K562 (cell line): Measurements from ENCODE around the gene ANKRD13D. TPM values are rescaled to one million over a fixed set of nuclear protein-coding genes. Genes with fewer than 3 reads are reported as not detected.

Source experiments
- ATAC-seq: fragments of 200-7000 bp; cut with Tn5 transposase; 3 replicates; pipeline ENCODE4 v1.9.1; 2020; ENCODE audit warnings: moderate library complexity
- BruUV-seq: library from RNA; stranded (reverse); fragments of 400-500 nt; replicated peaks from 2 replicates; lab custom pipeline; 2021; lab: Mats Ljungman, UMichigan
- CTCF ChIA-PET: fragments of 300-600 bp; formaldehyde crosslinking; extraction: SDS; loops from one replicate; lab custom pipeline; 2021; ENCODE audit warnings: low intra/inter-chr PET ratio; lab: Yijun Ruan, JAX
- POLR2A ChIA-PET: fragments of 300-600, 350-650 bp; sonication (Branson Sonifier 250); formaldehyde crosslinking; extraction: SDS; loops from one replicate; lab custom pipeline; 2021; ENCODE audit warnings: antibody characterized with exemption, inconsistent platforms; lab: Yijun Ruan, JAX
- DNase-seq, 4 experiments: peaks; one replicate each; pipeline versions ENCODE4 v3.0.0 to v3.0.0-alpha.2; 2011 to 2018; ENCODE audit warnings: low spot score in 3 of 4, mixed read lengths in 3 of 4; ENCODE audit errors: extremely low read depth in 1 of 4
- FAIRE-seq: peaks from 2 replicates; lab custom pipeline; 2011; peaks lifted over from hg19 to GRCh38; lab: Jason Lieb, UNC
- H2AFZ ChIP-seq: 2 replicates; pipeline ENCODE4 v1.6.0; 2011; ENCODE audit warnings: low read depth, low read length, control low read depth, inconsistent platforms
- H3K27ac ChIP-seq: fragments of 200-600 bp; 3 replicates; pipeline ENCODE4 v1.8.0; 2011; ENCODE audit warnings: low read depth, mild to moderate bottlenecking, control low read depth, inconsistent platforms, low read length, moderate library complexity, mixed read lengths; ENCODE audit errors: extremely low read depth
- H3K27me3 ChIP-seq, 2 experiments: fragments of 300-600 bp in 1 of 2; 2 replicates in 1 of 2; 3 replicates in 1 of 2; pipeline versions ENCODE4 v1.6.0 to v1.8.0; 2011; ENCODE audit warnings: inconsistent platforms in 2 of 2, low read length in 2 of 2, mild to moderate bottlenecking in 1 of 2, mixed read lengths in 1 of 2, moderate library complexity in 1 of 2; ENCODE audit not compliant: control insufficient read depth in 2 of 2, insufficient read depth in 2 of 2
- H3K36me3 ChIP-seq: fragments of 300-600 bp; 3 replicates; pipeline ENCODE4 v1.8.0; 2011; ENCODE audit warnings: mild to moderate bottlenecking, low read length, inconsistent platforms; ENCODE audit not compliant: control insufficient read depth, insufficient read depth
- H3K4me1 ChIP-seq, 2 experiments: fragments of 200-600 bp in 1 of 2; replicated peaks in 1 of 2; 2 replicates in 1 of 2; 3 replicates in 1 of 2; pipeline versions ENCODE4 v1.5.1 to v1.8.0; 2011; ENCODE audit warnings: inconsistent platforms in 2 of 2, low read length in 2 of 2, mild to moderate bottlenecking in 1 of 2, mixed read lengths in 1 of 2, moderate library complexity in 1 of 2; ENCODE audit not compliant: control insufficient read depth in 2 of 2, insufficient read depth in 2 of 2
- H3K4me2 ChIP-seq: 2 replicates; pipeline ENCODE4 v1.6.1; 2011; ENCODE audit warnings: low read length, control low read depth, inconsistent platforms, mixed read lengths; ENCODE audit not compliant: insufficient read depth
- H3K4me3 ChIP-seq: fragments of 200-600 bp; sonication (generic), shearing (Covaris generic); 2 replicates; pipeline ENCODE4 v1.5.1; 2016; ENCODE audit warnings: control low read depth, inconsistent platforms
- H3K79me2 ChIP-seq: fragments of 200-600 bp; 3 replicates; pipeline ENCODE4 v1.8.0; 2011; ENCODE audit warnings: low read length, inconsistent platforms; ENCODE audit not compliant: control insufficient read depth, insufficient read depth
- H3K9ac ChIP-seq, 2 experiments: 2 replicates each; pipeline versions ENCODE4 v1.6.0 to v1.6.1; 2011; ENCODE audit warnings: low read depth in 2 of 2, low read length in 2 of 2, control low read depth in 1 of 2, inconsistent platforms in 1 of 2, mild to moderate bottlenecking in 1 of 2, mixed read lengths in 1 of 2; ENCODE audit not compliant: insufficient read depth in 1 of 2
- H3K9me1 ChIP-seq: one replicate; pipeline ENCODE4 v1.6.0; 2011; ENCODE audit warnings: inconsistent platforms, mild to moderate bottlenecking, low read length, moderate library complexity; ENCODE audit not compliant: control insufficient read depth, insufficient read depth
- H3K9me3 ChIP-seq: replicated peaks from 2 replicates; pipeline ENCODE4 v1.5.1; 2011; ENCODE audit warnings: low read depth, low read length, inconsistent platforms; ENCODE audit not compliant: control insufficient read depth, insufficient read depth
- H4K20me1 ChIP-seq: replicated peaks from 2 replicates; pipeline ENCODE4 v1.6.1; 2011; ENCODE audit warnings: low read length, inconsistent platforms, mixed read lengths; ENCODE audit not compliant: control insufficient read depth, insufficient read depth
- ERF ChIP-seq: fragments of 450-650 bp; formaldehyde crosslinking; IDR thresholded peaks from 2 replicates; pipeline ENCODE4 v1.4.0; 2020; ENCODE audit warnings: mild to moderate bottlenecking, mixed read lengths
- HDAC1 ChIP-seq, 2 experiments: fragments of 450-650 bp; IDR thresholded peaks; 2 replicates each; pipeline ENCODE4 v1.6.1; 2016 to 2017; ENCODE audit warnings: inconsistent platforms in 1 of 2, mild to moderate bottlenecking in 1 of 2, moderate library complexity in 1 of 2
- KLF1 ChIP-seq: fragments of 450-650 bp; IDR thresholded peaks from 2 replicates; pipeline ENCODE4 v1.6.1; 2016; ENCODE audit warnings: missing genetic modification characterization, missing compliant biosample characterization
- MAX ChIP-seq: sonication (generic); formaldehyde crosslinking; IDR thresholded peaks from 2 replicates; pipeline ENCODE4 v1.9.0; 2022; ENCODE audit warnings: mild to moderate bottlenecking, missing genetic modification reagents
- NR2C1 ChIP-seq, 2 experiments: fragments of 450-650 bp; IDR thresholded peaks; 2 replicates each; pipeline ENCODE4 v1.6.1; 2017; ENCODE audit warnings: mild to moderate bottlenecking in 2 of 2, antibody characterized with exemption in 1 of 2, inconsistent platforms in 1 of 2, missing compliant biosample characterization in 1 of 2, missing genetic modification characterization in 1 of 2
- NR2C2 ChIP-seq, 2 experiments: fragments of 200-800 bp in 1 of 2; sonication (Bioruptor generic) in 1 of 2; sonication (generic) in 1 of 2; formaldehyde crosslinking in 1 of 2; IDR thresholded peaks; 2 replicates each; pipeline versions ENCODE4 v1.6.1 to v1.8.0; 2016 to 2022; ENCODE audit warnings: mild to moderate bottlenecking in 1 of 2, missing compliant biosample characterization in 1 of 2, missing genetic modification characterization in 1 of 2, missing genetic modification reagents in 1 of 2
- RREB1 ChIP-seq: fragments of 250-450 bp; sonication (Bioruptor Pico); IDR thresholded peaks from 2 replicates; pipeline ENCODE4 v1.4.0; 2020
- SMARCE1 ChIP-seq: fragments of 450-650 bp; IDR thresholded peaks from 2 replicates; pipeline ENCODE4 v1.7.1; 2016; ENCODE audit warnings: mild to moderate bottlenecking
- TFAP4 ChIP-seq: sonication (generic); formaldehyde crosslinking; IDR thresholded peaks from 2 replicates; pipeline ENCODE4 v1.8.0; 2022; ENCODE audit warnings: missing genetic modification reagents, mild to moderate bottlenecking, moderate library complexity, borderline replicate concordance
- YBX1 ChIP-seq: fragments of 450-650 bp; IDR thresholded peaks from 2 replicates; pipeline ENCODE4 v1.7.1; 2016; ENCODE audit warnings: mild to moderate bottlenecking
- ZFP1 ChIP-seq: fragments of 450-650 bp; formaldehyde crosslinking; IDR thresholded peaks from 2 replicates; pipeline ENCODE4 v1.4.0; 2020; ENCODE audit warnings: mild to moderate bottlenecking, mixed read lengths
- ZNF174 ChIP-seq: fragments of 250-450 bp; sonication (Bioruptor Pico); IDR thresholded peaks from 2 replicates; pipeline ENCODE4 v1.4.0; 2020; ENCODE audit warnings: mild to moderate bottlenecking
- ZNF217 ChIP-seq: sonication (generic); formaldehyde crosslinking; IDR thresholded peaks from 2 replicates; pipeline ENCODE4 v1.8.0; 2022; ENCODE audit warnings: mild to moderate bottlenecking, missing genetic modification reagents
- ZNF282 ChIP-seq: sonication (generic); formaldehyde crosslinking; IDR thresholded peaks from 2 replicates; pipeline ENCODE4 v1.8.1; 2023; ENCODE audit warnings: missing genetic modification reagents
- ZNF780A ChIP-seq: fragments of 250-450 bp; sonication (Bioruptor Pico); IDR thresholded peaks from 2 replicates; pipeline ENCODE4 v1.5.0; 2021; ENCODE audit warnings: mild to moderate bottlenecking
- WGBS: fragments of 100-300 bp; shearing (Covaris generic); methylation state at CpG from one replicate; pipeline ENCODE4 v1.1.6; 2016; ENCODE audit warnings: low coverage, mixed read lengths; ENCODE audit not compliant: insufficient coverage; ENCODE audit errors: missing lambda C conversion rate; 5-methylcytosine and 5-hydroxymethylcytosine counted together
- in situ Hi-C: fragments of 300-500 bp; cut with MboI; formaldehyde crosslinking; loops from 4 replicates; pipeline ENCODE4 v1.15.0; 2018; ENCODE audit warnings: inconsistent platforms, mixed read lengths
- intact Hi-C: fragments of 100-400 bp; cut with micrococcal nuclease; formaldehyde crosslinking; loops from 2 replicates; pipeline ENCODE4 v1.14.2; 2022
- polyA plus RNA-seq, 8 experiments: library from polyadenylated mRNA; depleted of rRNA in 4 of 8; stranded (reverse) in 5 of 8; unstranded in 3 of 8; fragments of >200 nt; fragmentation: Nextera tagmentation in 2 of 8; fragmentation: Illumina TruSeq in 1 of 8; extraction: Ambion mirVana in 2 of 8; extraction: Trizol in 1 of 8; gene quantifications; 2 replicates each; pipeline versions ENCODE4 v1.2.1 to v1.2.3, GENCODE V29; 2011 to 2014; ENCODE audit warnings: inconsistent platforms in 1 of 8, missing spikeins in 1 of 8
- total RNA-seq, 7 experiments: library from RNA; depleted of rRNA in 6 of 7; stranded (reverse); fragments of >200 nt in 6 of 7; fragmentation: Illumina TruSeq in 2 of 7; extraction: Trizol in 2 of 7; gene quantifications; 2 replicates each; pipeline versions ENCODE4 v1.2.1 to v1.2.3, GENCODE V29; 2011 to 2021; ENCODE audit warnings: low replicate concordance in 1 of 7

ANKRD13D gene
- total and polyA plus RNA-seq, 9 of the 15 experiments (the other 6 are each of a cell fraction or from before 2014, with no cell fraction given): 0.94 to 40.9 (median 22.4) TPM

GRCh38 chr11:67321313-67321871 lies 32.3 kb downstream of the ANKRD13D start:
- Histone ChIP-seq H3K79me2 (peaks cover 6% of the 10 kb centered on the region; the same call in 1 of the 3 replicates), H3K36me3 (no peaks in the 10 kb centered on the region; the same call in 2 of the 3 replicates), H3K9ac (peak overlapping the region in 1 of 2 experiments; percentile 3; a peak in 1 of 4 replicates), H4K20me1 (no peaks in the 10 kb centered on the region), H3K27me3 (no peaks in the 10 kb centered on the region), H3K27ac (no peak overlapping the region), H3K4me1 (peaks cover 14 to 19% of the 10 kb centered on the region in 2 experiments; a peak in 4 of 5 replicates), H3K9me3 (no peaks in the 10 kb centered on the region), H3K9me1 (no peaks in the 10 kb centered on the region), H3K4me2 (no peak overlapping the region; the same call in 1 of the 2 replicates), H2AFZ (no peak overlapping the region), H3K4me3 (no peak overlapping the region)
- ChIA-PET POLR2A (interaction anchor here (0.5 to 1.4 kb wide), 7 partner anchors 11 to 335 kb away, joined by 3 to 4 read pairs (median 3); no protein-coding TSS in a partner anchor), CTCF (no interaction called here)
- 39% methylated on average over 6 of the region's 6 CpGs for WGBS
- intact Hi-C loops: no loop called here
- no peak for FAIRE-seq
- in situ Hi-C loops: no loop called here
- BruUV-seq: no TSS peak
- DNase-seq: peak in 2 of 4 experiments; percentile 2 to 5
- ATAC-seq: no peak
- no peak for TF ChIP-seq ZNF217 (CRISPR knock-in tag)
- no peak for TF ChIP-seq KLF1
- TF ChIP-seq YBX1: no peak
- 0 out of 4 replicates have a peak, but pooled peaks of 1 of the 2 experiments have one; percentile 36 for TF ChIP-seq HDAC1 (IDR thresholded peaks at IDR 0.05)
- no peak for TF ChIP-seq NR2C2 (CRISPR knock-in tag; IDR thresholded peaks at IDR 0.05)
- peak; percentile 46 for TF ChIP-seq NR2C2 (tag; IDR thresholded peaks at IDR 0.05)
- no peak for TF ChIP-seq ZNF780A (CRISPR knock-in tag)
- peak; percentile 50 for TF ChIP-seq TFAP4 (CRISPR knock-in tag)
- no peak for TF ChIP-seq ZNF282 (CRISPR knock-in tag)
- TF ChIP-seq RREB1 (CRISPR knock-in tag): no peak
- TF ChIP-seq ZFP1 (CRISPR knock-in tag): no peak
- peak; percentile 30; the same call in 1 of the 2 replicates for TF ChIP-seq NR2C1 (IDR thresholded peaks at IDR 0.05)
- peak; percentile 57 for TF ChIP-seq NR2C1 (tag; IDR thresholded peaks at IDR 0.05)
- TF ChIP-seq ZNF174 (CRISPR knock-in tag): no peak
- no peak for TF ChIP-seq ERF (CRISPR knock-in tag)
- 0 out of 2 replicates have a peak, but pooled peaks have one; percentile 18 for TF ChIP-seq MAX (CRISPR knock-in tag)
- TF ChIP-seq SMARCE1: no peak
